Fibroblast of lung (primary cell): ENCODE results near the gene ANKFY1. TPM values are rescaled to one million over a fixed set of nuclear protein-coding genes. Genes with fewer than 3 reads are reported as not detected.

ENCODE experiments used
- DNase-seq, 2 donors: peaks; one replicate each; pipeline versions ENCODE4 v3.0.0 to v3.0.0-alpha.2; 2010; ENCODE audit warnings: low read depth in 2 of 2
- H2AFZ ChIP-seq: 2 replicates; pipeline ENCODE4 v1.5.1; 2012; ENCODE audit warnings: low read length, control low read depth, inconsistent platforms
- H3K27ac ChIP-seq: 2 replicates; pipeline ENCODE4 v1.5.1; 2011; ENCODE audit warnings: low read length, control low read depth; ENCODE audit not compliant: insufficient read depth
- H3K27me3 ChIP-seq: 2 replicates; pipeline ENCODE4 v1.5.1; 2011; ENCODE audit warnings: mild to moderate bottlenecking, low read length; ENCODE audit not compliant: control insufficient read depth, insufficient read depth
- H3K36me3 ChIP-seq: 2 replicates; pipeline ENCODE4 v1.5.1; 2011; ENCODE audit warnings: low read length; ENCODE audit not compliant: control insufficient read depth, insufficient read depth
- H3K4me1 ChIP-seq: 2 replicates; pipeline ENCODE4 v1.5.1; 2011; ENCODE audit warnings: low read length; ENCODE audit not compliant: control insufficient read depth, insufficient read depth; ENCODE audit errors: extremely low read depth
- H3K4me2 ChIP-seq: 2 replicates; pipeline ENCODE4 v1.5.1; 2011; ENCODE audit warnings: low read length, control low read depth; ENCODE audit not compliant: insufficient read depth; ENCODE audit errors: extremely low read depth
- H3K4me3 ChIP-seq, 4 experiments: fragments of 200-600 bp in 1 of 4; sonication (generic) in 1 of 4; replicated peaks in 1 of 4; 2 replicates each; pipeline ENCODE4 v1.5.1; 2011 to 2016; ENCODE audit warnings: low read length in 4 of 4, low read depth in 3 of 4, mild to moderate bottlenecking in 3 of 4, control low read depth in 2 of 4, inconsistent platforms in 1 of 4, mixed read lengths in 1 of 4; ENCODE audit not compliant: insufficient read depth in 1 of 4; ENCODE audit errors: control extremely low read depth in 1 of 4
- H3K79me2 ChIP-seq: 2 replicates; pipeline ENCODE4 v1.5.1; 2012; ENCODE audit warnings: mild to moderate bottlenecking, low read length, inconsistent platforms; ENCODE audit not compliant: control insufficient read depth, insufficient read depth
- H3K9ac ChIP-seq: 2 replicates; pipeline ENCODE4 v1.5.1; 2011; ENCODE audit warnings: mild to moderate bottlenecking, low read length, control low read depth; ENCODE audit not compliant: insufficient read depth
- H3K9me3 ChIP-seq: 2 replicates; pipeline ENCODE4 v1.5.1; 2012; ENCODE audit warnings: low read depth, low read length; ENCODE audit not compliant: control insufficient read depth, insufficient read depth
- H4K20me1 ChIP-seq: 2 replicates; pipeline ENCODE4 v1.5.1; 2011; ENCODE audit warnings: low read length; ENCODE audit not compliant: control insufficient read depth, insufficient read depth; ENCODE audit errors: extremely low read depth
- EZH2 ChIP-seq: IDR thresholded peaks from 2 replicates; pipeline ENCODE4 v1.5.1; 2012; ENCODE audit warnings: low read length, control low read depth, mild to moderate bottlenecking; ENCODE audit errors: missing control alignments
- polyA minus RNA-seq: library from RNA; depleted of rRNA, polyadenylated mRNA; stranded (reverse); fragments of >200 nt; gene quantifications from 2 replicates; pipeline ENCODE4 v1.2.3, GENCODE V29; 2011; ENCODE audit warnings: low replicate concordance
- polyA plus RNA-seq, 2 donors: library from polyadenylated mRNA; depleted of rRNA in 1 of 2; stranded (reverse) in 1 of 2; unstranded in 1 of 2; fragments of >200 nt; gene quantifications; 2 replicates each; pipeline ENCODE4 v1.2.1, GENCODE V29; 2011 to 2012; ENCODE audit warnings: missing spikeins in 1 of 2
- total RNA-seq: library from RNA; depleted of rRNA; stranded (reverse); fragments of >200 nt; gene quantifications from 2 replicates; pipeline ENCODE4 v1.2.1, GENCODE V29; 2014
- TF ChIP-seq, protein P1 (sequence below), 2 donors: IDR thresholded peaks in 1 of 2; conservative IDR thresholded peaks in 1 of 2; 1 replicate in 1 of 2; 2 replicates in 1 of 2; pipeline ENCODE4 v1.5.1; 2011 to 2012; ENCODE audit warnings: low read length in 2 of 2, control low read depth in 1 of 2, inconsistent platforms in 1 of 2, low read depth in 1 of 2, mild to moderate bottlenecking in 1 of 2

The ANKFY1 gene, protein sequence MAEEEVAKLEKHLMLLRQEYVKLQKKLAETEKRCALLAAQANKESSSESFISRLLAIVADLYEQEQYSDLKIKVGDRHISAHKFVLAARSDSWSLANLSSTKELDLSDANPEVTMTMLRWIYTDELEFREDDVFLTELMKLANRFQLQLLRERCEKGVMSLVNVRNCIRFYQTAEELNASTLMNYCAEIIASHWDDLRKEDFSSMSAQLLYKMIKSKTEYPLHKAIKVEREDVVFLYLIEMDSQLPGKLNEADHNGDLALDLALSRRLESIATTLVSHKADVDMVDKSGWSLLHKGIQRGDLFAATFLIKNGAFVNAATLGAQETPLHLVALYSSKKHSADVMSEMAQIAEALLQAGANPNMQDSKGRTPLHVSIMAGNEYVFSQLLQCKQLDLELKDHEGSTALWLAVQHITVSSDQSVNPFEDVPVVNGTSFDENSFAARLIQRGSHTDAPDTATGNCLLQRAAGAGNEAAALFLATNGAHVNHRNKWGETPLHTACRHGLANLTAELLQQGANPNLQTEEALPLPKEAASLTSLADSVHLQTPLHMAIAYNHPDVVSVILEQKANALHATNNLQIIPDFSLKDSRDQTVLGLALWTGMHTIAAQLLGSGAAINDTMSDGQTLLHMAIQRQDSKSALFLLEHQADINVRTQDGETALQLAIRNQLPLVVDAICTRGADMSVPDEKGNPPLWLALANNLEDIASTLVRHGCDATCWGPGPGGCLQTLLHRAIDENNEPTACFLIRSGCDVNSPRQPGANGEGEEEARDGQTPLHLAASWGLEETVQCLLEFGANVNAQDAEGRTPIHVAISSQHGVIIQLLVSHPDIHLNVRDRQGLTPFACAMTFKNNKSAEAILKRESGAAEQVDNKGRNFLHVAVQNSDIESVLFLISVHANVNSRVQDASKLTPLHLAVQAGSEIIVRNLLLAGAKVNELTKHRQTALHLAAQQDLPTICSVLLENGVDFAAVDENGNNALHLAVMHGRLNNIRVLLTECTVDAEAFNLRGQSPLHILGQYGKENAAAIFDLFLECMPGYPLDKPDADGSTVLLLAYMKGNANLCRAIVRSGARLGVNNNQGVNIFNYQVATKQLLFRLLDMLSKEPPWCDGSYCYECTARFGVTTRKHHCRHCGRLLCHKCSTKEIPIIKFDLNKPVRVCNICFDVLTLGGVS
- total RNA-seq (33.9 and 34.0 TPM in 2 replicates), polyA plus RNA-seq (26.1 and 33.1 TPM in 2 replicates), polyA minus RNA-seq (137 and 152 TPM in 2 replicates)
- 22.9 and 24.9 TPM in 2 replicates for polyA plus RNA-seq (2012)

- Histone ChIP-seq H2AFZ (peak within 1 kb of the TSS; percentile 94), H3K4me2 (peak within 1 kb of the TSS; percentile 98), H3K4me3 (peak within 1 kb of the TSS; percentile 63 to 95 (median 76)), H3K27ac (peak within 1 kb of the TSS; percentile 89), H4K20me1 (no peaks in the 10 kb centered on the region), H3K36me3 (no peaks in the 10 kb centered on the region), H3K9me3 (no peaks in the 10 kb centered on the region), H3K9ac (peak within 1 kb of the TSS; percentile 96), H3K4me1 (no peaks in the 10 kb centered on the region), H3K27me3 (no peaks in the 10 kb centered on the region), H3K79me2 (peaks cover 50% of the 10 kb centered on the region)
- no peak for TF ChIP-seq EZH2
- TF ChIP-seq, protein P1, sequence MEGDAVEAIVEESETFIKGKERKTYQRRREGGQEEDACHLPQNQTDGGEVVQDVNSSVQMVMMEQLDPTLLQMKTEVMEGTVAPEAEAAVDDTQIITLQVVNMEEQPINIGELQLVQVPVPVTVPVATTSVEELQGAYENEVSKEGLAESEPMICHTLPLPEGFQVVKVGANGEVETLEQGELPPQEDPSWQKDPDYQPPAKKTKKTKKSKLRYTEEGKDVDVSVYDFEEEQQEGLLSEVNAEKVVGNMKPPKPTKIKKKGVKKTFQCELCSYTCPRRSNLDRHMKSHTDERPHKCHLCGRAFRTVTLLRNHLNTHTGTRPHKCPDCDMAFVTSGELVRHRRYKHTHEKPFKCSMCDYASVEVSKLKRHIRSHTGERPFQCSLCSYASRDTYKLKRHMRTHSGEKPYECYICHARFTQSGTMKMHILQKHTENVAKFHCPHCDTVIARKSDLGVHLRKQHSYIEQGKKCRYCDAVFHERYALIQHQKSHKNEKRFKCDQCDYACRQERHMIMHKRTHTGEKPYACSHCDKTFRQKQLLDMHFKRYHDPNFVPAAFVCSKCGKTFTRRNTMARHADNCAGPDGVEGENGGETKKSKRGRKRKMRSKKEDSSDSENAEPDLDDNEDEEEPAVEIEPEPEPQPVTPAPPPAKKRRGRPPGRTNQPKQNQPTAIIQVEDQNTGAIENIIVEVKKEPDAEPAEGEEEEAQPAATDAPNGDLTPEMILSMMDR (conservative IDR thresholded peaks at IDR 0.05 in 1 of 2, IDR thresholded peaks at IDR 0.05 in 1 of 2; ENCODE audit: low read depth in 1 of 2, low read length in 2 of 2), result no peak
- peak; percentile 88 to 93 for DNase-seq
These were observed at the start of gene ANKFY1 for GRCh38 chr17:4263282-4264215. TSS of gene ANKFY1 (minus strand) at chr17:4263979. CDS start at chr17:4263941, 38 bp downstream.

DNA sequence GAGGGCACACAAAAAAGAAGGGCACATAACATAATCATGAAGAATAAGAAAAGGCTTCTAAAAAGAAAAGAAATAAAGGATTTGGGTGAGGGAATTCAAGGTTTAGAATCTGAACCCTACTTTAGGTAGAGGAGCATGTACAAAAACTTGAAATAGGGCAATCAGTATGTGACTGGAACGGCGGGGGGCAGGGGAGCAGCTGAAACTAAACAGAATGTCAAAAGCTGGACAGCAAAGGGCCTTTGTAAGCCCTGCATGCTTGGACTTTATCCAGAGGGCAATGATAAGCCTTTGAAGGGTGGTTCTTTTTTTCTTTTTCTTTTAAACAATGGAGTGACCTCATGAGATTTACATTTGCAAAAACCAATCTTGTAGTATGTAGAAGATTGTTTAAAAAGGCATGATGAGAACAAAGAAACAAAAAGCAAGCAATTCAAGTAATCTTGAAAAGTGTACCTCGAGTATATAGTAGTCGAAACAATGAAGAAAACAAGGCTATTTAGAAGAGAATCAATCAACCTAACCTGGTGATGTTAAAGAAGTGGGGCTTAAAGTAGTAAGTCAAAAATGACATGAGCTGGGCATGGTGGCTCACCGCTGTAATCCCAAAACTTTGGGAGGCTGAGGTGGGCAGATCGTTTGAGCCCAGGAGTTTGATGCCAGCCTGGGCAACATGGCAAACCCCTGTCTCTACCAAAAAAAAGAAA lies 46.7 kb upstream of the ANKFY1 start:
- no peak overlapping the region for H3K27ac ChIP-seq
- no peak for TF ChIP-seq EZH2
- TF ChIP-seq, protein P1 (conservative IDR thresholded peaks at IDR 0.05 in 1 of 2, IDR thresholded peaks at IDR 0.05 in 1 of 2; ENCODE audit: low read depth in 1 of 2, low read length in 2 of 2), result no peak
- no peak overlapping the region for H2AFZ ChIP-seq
- peaks cover 67% of the 10 kb centered on the region for H3K79me2 ChIP-seq
- no peaks in the 10 kb centered on the region for H3K9me3 ChIP-seq
- DNase-seq, result peak; percentile 47 to 77
- H3K36me3 ChIP-seq, result no peaks in the 10 kb centered on the region
- H3K9ac ChIP-seq, result no peak overlapping the region
- H4K20me1 ChIP-seq, result no peaks in the 10 kb centered on the region
- H3K4me1 ChIP-seq, result peaks cover 3% of the 10 kb centered on the region
- no peak overlapping the region for H3K4me3 ChIP-seq
- H3K4me2 ChIP-seq, result no peak overlapping the region
- no peaks in the 10 kb centered on the region for H3K27me3 ChIP-seq
